ENCODE results near the gene RGS10.

DNA sequence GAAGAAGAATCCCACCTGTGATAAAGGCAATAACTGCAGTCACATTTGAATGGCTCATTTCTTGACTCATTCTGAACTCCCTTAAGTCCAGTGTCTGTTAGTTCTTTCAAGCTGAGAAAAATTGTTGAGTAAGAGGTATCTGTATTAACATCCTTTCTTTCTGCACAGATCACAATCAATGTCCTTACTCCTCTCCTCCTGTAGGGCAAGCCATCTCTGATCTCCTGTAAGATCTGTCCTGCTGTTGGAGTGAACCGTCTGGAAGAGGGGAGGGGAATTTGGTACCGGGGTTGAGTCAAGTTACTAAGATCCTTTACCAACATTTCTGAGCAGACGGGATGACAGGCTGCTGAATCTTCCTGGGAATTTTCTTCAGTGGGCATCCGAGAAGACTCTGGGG is 19.6 kb upstream of the RGS10 start:
- TF ChIP-seq SP7 (tag by site-specific recombination; IDR thresholded peaks at IDR 0.05) = no peak
- no peak for TF ChIP-seq ZNF121 (tag by site-specific recombination; IDR thresholded peaks at IDR 0.05)
- no peak for TF ChIP-seq ZBTB1 (tag by site-specific recombination; IDR thresholded peaks at IDR 0.05)
- TF ChIP-seq, protein P1, sequence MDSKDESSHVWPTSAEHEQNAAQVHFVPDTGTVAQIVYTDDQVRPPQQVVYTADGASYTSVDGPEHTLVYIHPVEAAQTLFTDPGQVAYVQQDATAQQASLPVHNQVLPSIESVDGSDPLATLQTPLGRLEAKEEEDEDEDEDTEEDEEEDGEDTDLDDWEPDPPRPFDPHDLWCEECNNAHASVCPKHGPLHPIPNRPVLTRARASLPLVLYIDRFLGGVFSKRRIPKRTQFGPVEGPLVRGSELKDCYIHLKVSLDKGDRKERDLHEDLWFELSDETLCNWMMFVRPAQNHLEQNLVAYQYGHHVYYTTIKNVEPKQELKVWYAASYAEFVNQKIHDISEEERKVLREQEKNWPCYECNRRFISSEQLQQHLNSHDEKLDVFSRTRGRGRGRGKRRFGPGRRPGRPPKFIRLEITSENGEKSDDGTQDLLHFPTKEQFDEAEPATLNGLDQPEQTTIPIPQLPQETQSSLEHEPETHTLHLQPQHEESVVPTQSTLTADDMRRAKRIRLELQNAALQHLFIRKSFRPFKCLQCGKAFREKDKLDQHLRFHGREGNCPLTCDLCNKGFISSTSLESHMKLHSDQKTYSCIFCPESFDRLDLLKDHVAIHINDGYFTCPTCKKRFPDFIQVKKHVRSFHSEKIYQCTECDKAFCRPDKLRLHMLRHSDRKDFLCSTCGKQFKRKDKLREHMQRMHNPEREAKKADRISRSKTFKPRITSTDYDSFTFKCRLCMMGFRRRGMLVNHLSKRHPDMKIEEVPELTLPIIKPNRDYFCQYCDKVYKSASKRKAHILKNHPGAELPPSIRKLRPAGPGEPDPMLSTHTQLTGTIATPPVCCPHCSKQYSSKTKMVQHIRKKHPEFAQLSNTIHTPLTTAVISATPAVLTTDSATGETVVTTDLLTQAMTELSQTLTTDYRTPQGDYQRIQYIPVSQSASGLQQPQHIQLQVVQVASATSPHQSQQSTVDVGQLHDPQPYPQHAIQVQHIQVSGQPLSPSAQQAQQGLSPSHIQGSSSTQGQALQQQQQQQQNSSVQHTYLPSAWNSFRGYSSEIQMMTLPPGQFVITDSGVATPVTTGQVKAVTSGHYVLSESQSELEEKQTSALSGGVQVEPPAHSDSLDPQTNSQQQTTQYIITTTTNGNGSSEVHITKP (tag by site-specific recombination; IDR thresholded peaks at IDR 0.05) = no peak
- TF ChIP-seq, protein P2, sequence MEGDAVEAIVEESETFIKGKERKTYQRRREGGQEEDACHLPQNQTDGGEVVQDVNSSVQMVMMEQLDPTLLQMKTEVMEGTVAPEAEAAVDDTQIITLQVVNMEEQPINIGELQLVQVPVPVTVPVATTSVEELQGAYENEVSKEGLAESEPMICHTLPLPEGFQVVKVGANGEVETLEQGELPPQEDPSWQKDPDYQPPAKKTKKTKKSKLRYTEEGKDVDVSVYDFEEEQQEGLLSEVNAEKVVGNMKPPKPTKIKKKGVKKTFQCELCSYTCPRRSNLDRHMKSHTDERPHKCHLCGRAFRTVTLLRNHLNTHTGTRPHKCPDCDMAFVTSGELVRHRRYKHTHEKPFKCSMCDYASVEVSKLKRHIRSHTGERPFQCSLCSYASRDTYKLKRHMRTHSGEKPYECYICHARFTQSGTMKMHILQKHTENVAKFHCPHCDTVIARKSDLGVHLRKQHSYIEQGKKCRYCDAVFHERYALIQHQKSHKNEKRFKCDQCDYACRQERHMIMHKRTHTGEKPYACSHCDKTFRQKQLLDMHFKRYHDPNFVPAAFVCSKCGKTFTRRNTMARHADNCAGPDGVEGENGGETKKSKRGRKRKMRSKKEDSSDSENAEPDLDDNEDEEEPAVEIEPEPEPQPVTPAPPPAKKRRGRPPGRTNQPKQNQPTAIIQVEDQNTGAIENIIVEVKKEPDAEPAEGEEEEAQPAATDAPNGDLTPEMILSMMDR (tag by site-specific recombination; IDR thresholded peaks at IDR 0.05) = no peak
- no peak for TF ChIP-seq ZNF530 (tag by site-specific recombination; IDR thresholded peaks at IDR 0.05; ENCODE audit: low read depth)
- TF ChIP-seq ZNF211 (tag by site-specific recombination; IDR thresholded peaks at IDR 0.05; ENCODE audit: low read depth) = no peak
- no peak for TF ChIP-seq ZNF114 (tag by site-specific recombination; IDR thresholded peaks at IDR 0.05)
- no peak for TF ChIP-seq ZNF776 (tag by site-specific recombination; IDR thresholded peaks at IDR 0.05; ENCODE audit: borderline replicate concordance)
- TF ChIP-seq KLF7 (tag by site-specific recombination; IDR thresholded peaks at IDR 0.05; ENCODE audit: borderline replicate concordance) = no peak
- TF ChIP-seq PRDM1 (tag by site-specific recombination; IDR thresholded peaks at IDR 0.05) = no peak
- TF ChIP-seq ZNF785 (tag by site-specific recombination; IDR thresholded peaks at IDR 0.05) = no peak

Measured in HEK293 (cell line).